Midbrain (tissue), 1 donor: ENCODE results near the gene NPVF.

Source experiments
- DNase-seq: peaks from one replicate; lab custom pipeline; 2025; lab: John Stamatoyannopoulos, UW

NPVF gene, protein sequence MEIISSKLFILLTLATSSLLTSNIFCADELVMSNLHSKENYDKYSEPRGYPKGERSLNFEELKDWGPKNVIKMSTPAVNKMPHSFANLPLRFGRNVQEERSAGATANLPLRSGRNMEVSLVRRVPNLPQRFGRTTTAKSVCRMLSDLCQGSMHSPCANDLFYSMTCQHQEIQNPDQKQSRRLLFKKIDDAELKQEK

DNA sequence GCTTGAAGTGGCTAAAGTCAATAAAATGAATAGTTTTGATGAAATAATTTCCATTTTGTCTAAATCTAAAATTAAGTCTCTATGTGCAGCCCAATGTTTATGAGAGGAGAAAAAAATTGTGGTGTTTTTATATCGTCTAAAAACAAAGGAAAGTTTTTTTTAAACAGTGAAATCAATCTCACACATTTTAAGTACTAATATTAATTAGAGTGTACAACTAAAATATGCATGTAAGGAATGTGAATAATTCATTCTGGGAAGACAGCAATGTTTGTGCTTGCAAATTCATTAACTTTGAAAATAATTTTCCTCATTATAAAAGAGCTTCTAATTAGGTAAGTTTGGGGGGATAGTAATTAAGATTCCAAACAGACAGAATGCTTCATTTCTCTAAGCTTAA lies at the start of gene NPVF:
Gene NPVF (minus strand): TSS at position 101 of the 400 bp plus-strand sequence. CDS start 47 bp downstream, at position 54.
- DNase-seq = no peak

DNA sequence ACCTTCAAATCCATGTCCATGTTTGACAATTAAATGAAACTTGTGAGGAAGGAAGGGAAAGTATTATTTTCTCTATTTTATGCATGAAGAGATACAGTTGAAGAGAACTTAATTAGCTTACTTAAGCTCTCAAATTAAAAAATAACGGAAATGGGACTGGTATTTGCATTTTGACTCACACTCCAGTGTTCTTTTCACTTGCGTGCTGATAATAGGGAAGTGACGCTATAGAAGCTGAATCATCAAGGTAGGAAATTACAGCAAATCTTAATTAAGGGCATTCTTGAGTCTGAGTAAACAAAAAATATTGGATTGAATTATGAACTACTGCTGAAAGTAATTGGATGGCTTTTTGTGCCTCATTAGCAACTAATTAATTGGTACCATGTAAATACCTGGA lies 44.0 kb upstream of the NPVF start:
- no peak for DNase-seq

DNA sequence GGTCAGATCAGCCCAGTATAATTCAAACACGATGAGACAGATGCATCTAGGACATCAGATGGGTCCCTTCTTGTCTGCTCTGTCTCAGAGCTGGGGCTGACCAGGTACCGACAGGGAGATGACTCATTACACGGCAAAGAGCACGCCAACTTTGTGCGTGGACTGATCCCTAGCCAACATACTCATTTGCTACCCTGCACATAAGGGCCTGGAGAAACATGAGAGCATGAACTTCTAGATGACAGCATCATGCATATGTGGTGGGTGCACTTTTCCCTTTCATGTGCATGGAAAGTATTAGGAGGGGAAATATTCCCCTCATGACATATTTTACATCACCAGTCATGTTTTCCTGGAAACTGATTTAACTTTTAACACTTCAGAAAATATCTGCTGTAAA lies 35.1 kb upstream of the NPVF start:
- no peak for DNase-seq

DNA sequence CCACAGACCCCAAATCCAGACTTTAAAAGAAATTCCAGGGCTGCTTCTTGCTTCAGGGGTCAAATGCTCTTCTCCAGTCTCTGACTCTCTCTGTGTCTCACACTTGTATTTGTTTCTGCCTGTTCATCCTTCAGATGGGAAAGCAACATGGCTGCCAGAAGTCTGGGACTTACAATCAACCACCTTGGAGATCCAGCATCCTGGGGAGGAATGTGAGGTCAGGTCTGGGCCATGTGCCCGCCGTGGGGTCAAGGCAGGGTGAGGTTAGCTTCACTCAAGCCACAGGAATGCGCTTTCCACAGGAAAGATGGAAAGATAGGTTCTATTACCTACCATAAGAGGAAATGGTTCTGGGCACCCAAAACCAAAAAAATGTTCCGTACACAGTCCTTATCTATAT lies 34.3 kb upstream of the NPVF start:
- no peak for DNase-seq

DNA sequence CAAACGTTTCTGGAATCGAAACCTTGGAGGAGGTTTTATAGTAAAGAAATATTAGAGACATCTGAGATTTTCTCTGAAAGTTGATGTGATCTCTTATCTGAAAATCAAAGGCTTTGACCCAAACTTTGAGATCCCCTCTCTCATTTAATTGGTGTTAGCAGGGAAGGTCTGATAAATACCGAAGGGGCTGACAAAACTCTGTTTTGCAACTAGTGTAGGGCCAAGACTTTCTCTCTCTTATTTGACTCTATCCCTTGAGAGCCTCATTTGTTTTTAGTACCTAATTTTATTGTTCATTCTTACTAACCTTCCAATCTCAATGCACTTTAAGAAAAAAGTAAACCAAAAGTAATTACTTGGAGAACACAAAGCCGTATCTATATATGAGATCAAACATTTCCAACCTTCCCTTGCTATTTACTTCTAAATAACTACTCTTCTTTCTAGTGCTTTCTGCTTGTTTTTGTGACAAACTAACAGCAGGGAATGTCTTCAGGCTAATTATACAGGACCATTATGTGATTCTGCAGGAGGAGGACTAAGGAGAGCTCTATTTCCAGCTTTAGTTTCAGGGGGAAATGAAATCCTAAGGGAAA lies 33.4 kb upstream of the NPVF start:
- DNase-seq = no peak

DNA sequence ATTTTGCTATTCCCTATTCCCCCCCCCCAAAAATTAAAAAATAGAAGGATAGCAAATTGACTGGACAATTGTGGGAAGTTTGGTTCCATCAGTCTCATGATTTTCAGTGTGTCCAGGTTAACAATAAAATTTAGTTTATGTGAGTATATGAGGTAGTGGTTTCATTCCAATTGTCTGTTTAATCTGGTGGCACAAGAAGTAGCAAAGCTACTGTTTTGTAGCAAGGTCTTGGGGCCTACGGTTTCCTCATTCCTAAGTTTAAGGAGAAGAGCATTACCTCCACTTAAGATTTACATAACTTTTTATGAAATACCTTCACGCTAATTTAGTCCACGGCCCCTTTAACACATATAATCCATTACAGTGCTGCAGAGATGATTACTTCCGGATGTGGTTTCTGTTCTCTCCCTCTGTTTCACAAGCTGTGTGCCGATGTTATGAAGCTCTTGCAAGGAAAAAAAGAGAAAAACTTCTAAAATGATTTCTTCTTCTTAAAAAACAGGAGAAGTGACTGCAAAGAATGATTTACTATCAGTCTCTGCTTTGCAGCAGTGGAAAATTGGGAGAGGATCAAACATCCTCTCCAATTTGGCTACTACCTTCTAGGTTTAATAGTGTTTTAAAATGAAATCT lies 32.7 kb upstream of the NPVF start:
- DNase-seq = no peak

DNA sequence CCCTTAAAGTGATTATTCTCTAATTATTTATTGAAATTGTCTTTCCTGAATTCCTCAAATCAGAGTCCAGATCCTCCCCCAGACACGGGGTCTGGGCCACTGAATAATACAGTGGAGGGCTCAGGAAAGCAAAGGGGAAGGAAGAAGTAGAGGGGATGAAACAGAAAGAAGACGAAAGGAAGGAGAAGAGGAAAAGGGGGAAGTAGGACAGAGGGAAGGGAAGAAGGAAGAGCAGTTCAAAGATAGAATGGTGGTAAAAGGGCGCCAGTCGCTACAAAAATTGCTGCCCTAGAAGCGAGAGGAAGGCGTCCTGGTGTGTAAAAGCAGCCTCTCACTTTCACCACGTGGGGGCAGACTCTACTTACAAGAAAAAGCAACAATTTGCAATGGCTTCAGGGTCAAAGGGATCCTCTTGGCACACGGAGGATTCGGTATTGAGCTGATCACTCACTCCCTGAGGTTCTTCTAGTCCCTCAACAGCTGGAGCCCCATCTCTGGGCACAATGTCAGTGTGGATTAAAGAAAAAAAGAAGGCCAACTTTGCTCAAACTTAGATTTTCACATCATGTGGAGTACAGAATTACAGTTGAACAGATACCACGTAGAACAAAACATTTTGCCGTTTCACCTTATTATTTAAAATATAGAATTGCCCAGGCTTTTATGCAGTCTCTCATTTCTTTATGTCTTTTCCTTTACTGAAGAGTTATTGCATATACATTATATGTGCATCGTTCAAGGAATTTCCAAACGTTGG lies 31.4 kb upstream of the NPVF start:
- DNase-seq = peak; percentile 73

DNA sequence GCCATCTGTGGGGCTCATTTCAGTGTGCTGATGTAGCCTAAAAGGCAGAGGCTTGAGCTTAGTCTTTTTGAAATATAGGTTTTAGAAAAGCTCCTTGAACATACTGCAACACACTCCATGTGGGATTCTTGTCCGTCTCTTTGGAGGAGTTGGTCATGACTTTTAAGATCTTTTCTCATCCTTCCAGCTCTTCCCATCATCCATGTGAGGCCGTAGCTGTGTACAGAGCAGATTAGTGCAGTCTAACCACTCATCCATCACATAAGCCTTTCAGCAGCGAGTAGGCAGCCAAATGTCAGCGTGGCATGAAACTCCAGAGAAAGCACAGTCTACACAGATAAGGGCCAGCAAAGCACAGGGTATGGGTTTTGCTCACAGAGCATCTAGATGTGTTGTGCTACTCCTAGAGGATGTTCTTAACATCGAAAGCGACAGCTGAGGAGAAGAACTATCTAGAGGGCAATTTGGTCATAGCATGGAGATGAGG lies 28.1 kb upstream of the NPVF start:
- no peak for DNase-seq

DNA sequence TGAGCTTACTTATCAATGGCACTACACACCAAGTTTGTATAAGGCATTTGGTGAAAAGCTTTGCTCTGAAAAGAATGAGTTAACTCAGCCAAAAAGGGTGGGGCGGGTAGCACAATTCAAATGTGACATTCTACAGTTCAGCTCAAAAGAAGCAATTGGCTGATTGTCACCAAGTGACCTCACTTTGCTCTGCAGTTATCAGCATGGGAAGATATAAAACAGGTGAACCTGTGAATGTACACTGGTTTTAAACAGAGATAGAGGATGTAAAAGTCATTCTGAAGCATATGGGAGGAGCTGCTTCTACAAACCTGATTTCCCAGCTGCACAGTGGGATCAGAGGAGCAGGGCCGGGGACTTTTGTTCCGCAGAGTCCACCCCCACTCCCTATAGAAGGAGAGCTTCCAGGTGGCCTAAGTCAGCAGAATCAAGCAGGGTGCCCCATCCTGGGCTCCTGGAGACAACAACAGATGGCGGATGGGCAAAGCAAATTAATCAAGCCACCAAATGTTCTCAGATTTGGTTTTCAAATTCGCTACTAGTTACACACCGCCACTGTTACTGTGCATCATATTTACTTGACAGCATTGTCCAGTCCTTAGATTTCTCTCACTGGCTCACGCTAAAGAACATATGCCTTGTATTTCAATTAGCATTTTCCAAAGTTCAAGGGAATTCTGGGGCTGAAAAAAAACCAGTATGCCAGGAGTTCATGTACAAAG lies 27.5 kb upstream of the NPVF start:
- no peak for DNase-seq

DNA sequence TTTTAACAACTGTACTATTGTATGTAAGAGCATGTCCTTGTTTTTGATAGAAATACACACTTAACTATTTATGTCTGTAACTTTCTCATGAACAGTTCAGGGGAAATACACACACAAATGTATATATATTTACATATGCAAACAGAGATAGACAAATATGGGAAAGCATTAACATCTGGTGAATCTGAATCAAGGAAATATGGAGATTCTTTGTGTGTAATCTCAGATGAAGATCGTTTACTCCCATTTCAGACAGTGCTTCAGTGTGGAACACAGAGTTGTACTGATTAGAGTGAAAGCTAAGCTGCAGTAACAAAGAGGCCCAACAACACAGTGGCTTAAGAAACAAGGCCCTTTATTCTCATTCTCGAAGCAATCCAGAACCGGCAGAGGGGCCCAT lies 26.3 kb upstream of the NPVF start:
- DNase-seq = no peak

DNA sequence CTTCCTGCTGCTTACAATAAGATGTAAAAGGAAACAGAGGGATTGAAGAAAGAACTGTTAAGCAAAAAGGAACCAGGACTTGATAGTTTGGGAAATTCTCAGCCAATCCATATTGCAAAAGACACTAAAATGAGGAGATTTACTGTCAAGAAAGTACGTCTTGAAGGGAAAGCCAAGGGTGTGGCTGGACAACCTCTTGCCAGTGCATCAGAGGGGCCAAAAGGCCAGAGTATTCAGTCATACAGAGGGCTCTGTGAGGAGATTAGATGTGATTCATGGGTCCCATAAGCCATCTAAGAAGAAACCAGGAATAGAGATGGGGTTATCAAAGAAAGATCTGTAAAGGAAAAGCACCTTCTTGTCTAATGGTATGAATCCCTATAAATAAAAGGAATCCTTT lies 25.4 kb upstream of the NPVF start:
- no peak for DNase-seq

DNA sequence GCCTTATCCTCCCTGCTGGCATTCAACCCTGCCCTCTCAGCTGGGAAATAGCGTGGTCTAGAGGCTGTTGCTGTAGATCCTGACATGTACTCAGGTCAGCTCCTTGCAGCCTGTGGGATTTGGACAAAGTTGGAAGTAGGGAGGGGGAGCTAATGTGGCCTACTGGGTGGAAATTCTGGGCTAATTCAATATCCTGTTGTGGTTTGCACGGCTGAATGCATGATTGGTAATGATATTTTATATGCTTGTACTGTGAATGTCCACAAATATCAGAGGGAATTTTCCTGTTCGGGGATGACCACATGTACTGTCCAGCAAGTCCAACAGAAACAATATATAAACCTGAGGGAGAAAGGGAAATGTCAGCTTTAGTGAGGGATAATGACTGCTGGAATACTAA lies 22.1 kb upstream of the NPVF start:
- no peak for DNase-seq

DNA sequence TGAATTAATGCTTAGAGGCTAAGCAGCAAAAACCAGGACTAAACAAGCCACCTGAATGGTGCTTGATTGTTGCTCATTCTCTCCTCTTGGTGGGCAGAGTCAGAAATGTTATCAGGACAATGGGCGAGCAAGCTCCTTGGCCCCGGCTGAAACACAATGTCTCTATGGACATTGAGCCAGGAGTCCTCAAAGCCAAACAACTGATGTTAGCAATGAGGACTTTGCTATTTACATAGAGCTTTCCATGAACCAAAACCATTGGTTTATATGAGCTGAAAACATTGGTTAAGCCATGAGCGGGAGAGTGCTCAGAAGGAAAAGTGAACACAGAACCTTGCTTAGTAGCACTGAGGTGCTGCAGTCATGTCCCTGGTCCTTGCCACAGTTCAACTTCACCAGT lies 21.5 kb upstream of the NPVF start:
- no peak for DNase-seq

DNA sequence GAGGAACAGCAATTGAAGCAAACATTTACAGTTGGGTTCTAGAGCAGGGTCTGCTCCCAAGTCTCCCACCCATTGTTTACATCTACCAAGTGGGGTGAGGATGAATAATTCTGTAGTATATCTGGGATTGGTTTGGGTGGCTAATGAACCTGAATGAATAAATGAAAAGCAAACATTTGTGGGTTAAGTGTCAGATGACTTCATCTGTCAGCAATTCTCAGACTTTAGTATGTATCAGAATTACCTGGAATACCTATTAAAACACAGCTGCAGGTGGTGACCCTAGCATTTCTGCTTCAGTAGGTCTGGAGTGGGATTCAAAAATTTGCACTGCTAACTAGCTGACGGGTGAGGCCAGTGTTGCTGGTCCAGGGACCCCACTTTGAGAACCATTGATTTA lies 18.0 kb upstream of the NPVF start:
- DNase-seq = no peak

DNA sequence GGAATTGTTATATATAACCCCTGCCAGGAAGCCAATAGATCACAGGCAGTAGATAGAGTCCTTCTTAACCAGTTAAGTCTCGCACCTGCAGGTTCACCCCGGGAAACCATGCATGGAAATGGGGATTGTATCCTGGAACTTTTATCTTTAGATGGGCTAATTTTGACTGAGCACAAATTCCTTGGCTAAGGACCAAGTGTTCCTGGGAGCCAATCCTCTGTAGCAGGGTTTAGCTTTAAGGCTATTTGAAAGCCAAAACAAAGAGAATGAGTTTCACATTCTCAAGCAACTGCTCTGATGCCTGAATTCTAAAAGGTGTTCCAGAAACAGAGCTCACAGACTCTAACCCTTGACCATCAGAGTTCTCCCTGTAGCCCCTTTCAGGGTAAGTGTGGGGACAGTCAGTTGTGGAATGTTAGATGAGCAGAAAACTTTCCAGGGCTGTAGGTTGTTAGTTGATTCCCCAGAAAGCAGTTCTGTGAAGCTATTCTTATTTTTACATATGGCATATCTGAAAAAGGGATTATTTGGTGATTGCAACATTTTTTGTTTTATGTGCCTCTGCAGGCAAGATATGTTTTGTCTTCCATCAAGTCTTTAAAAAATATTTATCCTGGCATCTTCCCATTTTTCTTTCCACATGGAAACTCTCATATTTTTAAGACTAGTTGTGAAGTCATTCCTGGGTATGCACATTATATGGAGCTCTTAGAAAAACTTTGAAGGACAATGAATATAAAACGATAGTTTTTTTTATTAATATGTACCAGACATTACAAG lies 16.2 kb upstream of the NPVF start:
- DNase-seq = no peak

DNA sequence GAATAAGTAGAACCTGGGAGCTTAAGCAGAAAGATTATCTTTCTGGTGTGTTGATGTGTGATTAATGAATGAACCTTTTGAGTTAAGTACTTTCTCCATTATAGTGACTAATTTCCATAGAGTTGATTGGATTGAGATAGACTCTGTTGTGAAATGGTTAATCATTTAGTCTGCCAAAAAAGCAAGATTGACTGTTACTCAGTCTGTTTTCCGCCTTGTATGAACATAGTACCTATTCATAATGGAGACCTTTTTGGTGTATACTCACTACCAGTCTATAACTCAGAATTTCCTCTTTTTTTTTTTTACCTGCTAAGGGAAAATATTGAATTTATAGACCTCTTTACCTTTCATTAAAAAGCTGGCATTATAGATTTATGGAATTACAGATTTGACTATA lies 14.4 kb upstream of the NPVF start:
- no peak for DNase-seq

DNA sequence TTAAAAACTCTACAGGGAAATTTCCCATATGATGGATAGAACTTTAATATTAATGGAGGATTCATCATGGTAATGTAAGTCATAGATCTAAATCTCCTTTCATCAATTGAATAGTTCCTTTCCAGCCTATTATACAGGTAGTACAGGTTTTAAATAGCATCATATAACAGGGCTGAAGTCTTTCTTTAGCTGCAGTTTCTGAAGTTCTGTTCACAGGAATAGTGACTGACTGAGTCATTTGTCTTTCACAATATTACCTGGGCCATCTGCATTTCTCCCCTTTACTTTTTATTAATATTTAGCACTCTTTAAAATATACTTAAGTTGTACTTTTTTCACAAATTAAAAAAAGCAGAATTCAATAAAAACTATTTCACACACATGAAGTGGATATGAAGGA lies 12.6 kb upstream of the NPVF start:
- DNase-seq = no peak

DNA sequence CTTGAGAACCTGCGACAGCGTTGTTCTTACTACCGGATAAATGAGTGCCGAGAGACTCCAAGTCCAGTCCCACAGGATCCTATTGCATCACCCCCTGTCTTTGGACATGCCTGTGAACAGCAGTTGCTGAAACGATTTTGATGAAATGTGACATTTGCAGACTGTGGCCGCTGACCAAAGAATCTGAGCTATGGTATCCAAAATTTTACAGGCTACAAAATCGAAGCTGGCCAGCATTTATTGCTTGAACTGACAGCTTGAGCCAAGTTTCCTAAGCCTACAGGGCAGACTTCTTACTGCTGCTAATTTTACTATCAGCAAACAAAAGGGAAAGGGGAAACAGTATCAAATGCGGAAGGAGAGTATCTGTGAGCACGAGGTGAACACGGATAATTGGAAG lies 12.1 kb upstream of the NPVF start:
- no peak for DNase-seq

DNA sequence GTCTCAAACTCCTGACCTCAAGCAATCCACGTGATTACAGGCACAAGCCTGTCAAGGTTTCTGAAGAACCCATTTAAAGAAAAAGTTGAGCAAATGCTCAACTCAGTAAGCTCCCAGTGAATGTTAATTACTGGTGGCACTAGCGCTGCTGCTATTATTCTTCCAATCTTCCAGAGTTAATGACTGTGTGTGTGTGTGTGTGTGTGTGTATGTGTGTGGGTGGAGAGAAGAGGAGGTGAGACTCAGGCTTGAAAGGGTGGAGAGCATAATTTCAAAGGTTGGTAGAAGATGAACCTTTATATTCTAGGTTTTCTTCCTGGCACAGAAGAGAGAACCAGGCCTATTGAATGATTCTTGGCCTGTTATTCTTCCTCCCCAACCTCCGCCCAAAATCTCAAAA lies 11.6 kb upstream of the NPVF start:
- DNase-seq = no peak

DNA sequence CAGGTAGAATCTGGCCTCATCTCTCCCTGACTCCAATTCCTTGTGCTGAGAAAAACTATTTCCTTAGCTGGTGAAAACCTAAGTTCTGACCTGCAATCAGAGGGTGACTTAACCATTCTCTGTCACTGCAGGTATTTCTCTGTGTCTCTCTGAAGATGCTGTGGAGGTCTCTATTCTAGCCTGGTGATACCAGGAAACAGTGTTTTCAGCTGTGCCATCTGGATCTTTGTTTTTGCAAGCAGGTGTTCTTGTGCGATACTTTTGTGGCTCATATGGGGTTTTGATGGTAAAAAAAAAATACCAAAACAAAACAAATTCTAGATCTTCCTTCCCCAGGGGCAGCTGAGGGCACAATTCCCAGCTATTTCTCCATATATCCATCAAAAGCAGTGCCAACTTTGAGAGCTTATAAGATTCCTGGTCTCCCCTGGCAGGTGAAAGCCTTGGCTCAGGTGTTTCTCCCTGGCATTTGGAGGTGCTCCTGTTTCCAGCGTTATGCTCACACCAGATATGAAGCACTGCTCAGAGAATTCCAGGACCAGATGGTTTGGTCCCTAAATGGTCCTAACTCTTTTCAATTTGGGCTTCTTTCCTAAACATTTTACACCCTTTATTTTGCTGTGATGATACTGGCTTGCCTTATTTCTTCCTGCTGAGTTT lies 9.9 kb upstream of the NPVF start:
- no peak for DNase-seq

DNA sequence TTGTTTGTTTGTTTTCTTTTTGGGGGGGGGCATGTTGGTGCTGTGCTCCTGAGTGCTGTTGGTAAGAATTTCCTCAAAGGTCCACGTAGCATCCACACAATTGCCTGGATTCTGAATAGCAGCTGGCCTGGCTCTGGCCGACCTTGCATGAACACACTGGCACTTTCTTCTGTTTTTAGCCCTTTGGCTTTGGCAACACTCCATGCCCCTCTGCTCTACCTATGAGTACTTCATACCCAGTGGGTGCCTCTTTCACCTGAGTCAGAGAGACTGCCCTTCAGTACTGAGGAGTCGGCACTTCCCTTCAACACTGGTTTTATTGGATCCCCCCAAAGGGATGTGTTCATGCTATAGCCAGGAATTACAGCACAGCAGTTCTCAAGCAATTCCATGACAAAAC lies 7.2 kb upstream of the NPVF start:
- no peak for DNase-seq
